Measurements from ENCODE around the gene SLC25A29.
"Not testable (repeated sequence)": the region's sequence is repeated elsewhere in the genome, so short reads cannot be mapped to it uniquely, and the experiment has no call there.

SLC25A29 gene

GRCh38 chr14:100294213-100294962 is 11.9 kb downstream of the SLC25A29 start:
- in situ Hi-C loops (cut with MboI; ENCODE audit: low sequenced_read_pairs): no loop called here

GRCh38 chr14:100293497-100294212 is 12.6 kb downstream of the SLC25A29 start:
- in situ Hi-C loops (cut with MboI; ENCODE audit: low sequenced_read_pairs): no loop called here

DNA sequence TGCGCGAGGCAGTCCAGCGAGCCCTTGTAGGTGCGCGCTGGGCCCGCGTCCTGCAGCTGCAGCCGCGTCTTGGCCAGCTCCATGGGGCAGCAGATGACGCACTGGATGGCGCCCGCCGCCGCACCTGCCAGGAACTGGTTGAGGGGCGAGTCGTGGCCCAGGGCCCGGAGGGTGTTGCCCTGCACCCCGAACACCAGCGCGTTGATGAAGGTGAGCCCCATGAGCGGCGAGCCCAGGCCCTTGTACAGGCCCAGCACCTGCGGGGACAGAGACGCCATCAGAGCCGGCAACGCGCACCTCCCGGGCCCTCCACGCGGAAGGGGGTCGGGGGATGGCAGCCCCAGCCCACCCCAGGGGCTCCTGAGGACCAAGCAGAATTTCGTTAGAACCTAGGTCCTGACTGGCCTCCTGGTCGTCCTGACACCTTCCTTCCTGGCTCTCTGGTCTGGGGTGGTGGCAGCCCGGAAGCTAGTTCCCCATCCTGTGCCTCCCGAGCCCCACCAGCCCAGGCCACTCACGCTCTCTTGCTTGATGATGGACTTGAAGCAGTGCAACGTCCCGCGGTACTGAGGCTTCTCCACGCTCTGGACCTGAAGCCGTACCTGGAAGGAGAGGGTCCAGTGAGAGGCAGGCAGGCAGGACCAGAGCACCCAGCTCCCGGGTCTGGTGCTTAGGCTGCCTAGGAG is 13.3 kb downstream of the SLC25A29 start:
- in situ Hi-C loops (cut with MboI; ENCODE audit: low sequenced_read_pairs): no loop called here

- in situ Hi-C loops (cut with MboI; ENCODE audit: low sequenced_read_pairs): no loop called here
These were observed 13.9 kb downstream of the SLC25A29 start for GRCh38 chr14:100292301-100292775.

GRCh38 chr14:100291305-100292075 is 14.8 kb downstream of the SLC25A29 start:
- in situ Hi-C loops (cut with MboI; ENCODE audit: low sequenced_read_pairs): no loop called here

DNA sequence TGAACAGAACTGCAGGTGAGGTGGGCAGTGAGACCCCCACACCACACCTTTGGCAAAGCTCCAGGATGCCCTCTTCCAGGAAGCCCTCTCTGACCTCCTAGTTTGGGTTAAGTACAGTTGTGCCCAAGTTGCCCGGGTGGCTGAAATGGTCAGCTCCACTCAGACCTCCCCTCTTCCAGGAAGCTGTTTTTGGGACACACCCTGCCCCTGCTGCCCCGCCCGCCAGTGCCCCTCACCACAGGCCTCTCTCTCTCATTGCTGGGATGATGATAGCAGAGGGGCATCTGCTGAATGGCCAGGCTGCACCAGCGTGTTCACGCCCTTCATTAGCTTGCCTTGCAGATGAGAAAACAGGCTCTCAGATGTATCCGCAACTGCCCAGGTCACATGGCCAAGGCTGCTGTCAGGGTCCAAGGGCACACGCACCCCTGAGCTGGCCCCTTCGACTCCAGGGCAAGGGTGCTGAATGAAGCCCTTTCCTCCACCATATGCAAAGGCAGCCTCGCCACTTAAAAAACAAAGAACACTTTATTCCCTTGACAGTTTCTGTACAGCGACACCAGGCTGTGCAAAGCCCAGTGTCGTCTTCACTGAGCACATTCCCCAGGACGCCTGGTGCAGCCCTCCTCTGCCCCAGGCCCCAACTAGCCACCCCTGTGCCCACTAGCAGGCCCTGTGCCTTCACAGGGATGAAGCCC is 15.5 kb downstream of the SLC25A29 start:
- in situ Hi-C loops (cut with MboI; ENCODE audit: low sequenced_read_pairs): no loop called here

- in situ Hi-C loops (cut with MboI; ENCODE audit: low sequenced_read_pairs): no loop called here
These were observed 16.2 kb downstream of the SLC25A29 start for GRCh38 chr14:100289916-100290606.

- in situ Hi-C loops (cut with MboI; ENCODE audit: low sequenced_read_pairs): no loop called here
These were observed 17.7 kb downstream of the SLC25A29 start for GRCh38 chr14:100288382-100289185.

DNA sequence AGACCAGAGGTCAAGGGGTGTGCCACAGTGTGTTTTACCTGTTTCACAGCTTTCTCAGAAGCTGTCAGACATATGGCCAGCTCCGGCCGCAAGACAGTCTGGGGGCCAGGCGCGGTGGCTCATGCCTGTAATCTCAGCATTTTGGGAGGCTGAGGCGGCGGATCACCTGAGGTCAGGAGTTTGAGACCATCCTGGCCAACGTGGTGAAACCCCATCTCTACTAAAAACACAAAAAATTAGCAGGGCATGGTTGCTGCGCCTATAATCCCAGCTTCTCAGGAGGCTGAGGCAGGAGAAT is 18.3 kb downstream of the SLC25A29 start:
- in situ Hi-C loops (cut with MboI; ENCODE audit: low sequenced_read_pairs): not testable (repeated sequence)

DNA sequence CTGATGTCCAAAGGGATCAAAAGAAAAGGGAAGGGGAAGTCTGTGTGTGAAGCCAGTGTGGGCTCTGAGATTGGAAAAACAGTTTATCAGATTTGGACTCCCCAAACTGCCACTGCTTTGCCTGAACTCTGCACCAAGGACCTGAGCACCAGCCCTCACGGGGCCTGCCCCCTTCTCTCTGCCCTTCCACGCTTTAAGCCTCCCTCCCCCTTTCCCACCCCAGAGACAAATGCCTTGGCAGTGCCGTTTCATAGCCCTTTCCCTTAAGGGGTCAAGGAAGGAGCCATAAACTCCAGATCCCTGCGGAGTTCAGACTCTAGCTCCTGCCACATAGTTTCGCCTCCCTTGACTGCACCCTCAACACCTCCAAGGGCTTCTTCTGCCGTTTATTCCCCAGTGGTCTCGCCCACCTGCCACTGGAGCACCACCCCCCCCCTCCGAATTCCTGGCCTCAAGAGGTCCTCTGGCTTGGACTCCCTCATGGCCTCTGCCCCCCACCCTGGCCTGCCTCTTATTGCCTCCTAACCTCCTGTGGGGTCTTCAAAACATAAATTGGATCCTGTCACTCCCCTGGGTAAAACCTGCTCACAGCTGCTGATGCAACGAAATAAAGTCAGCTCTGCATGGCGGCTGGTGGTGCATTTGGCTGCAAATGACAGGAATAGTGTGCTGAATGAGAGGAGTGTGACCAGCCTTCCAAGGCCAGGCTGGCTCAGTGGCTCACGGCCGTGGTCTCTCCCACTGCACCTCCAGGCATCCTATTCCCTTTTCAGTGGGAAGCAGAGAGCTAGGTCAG is 18.8 kb downstream of the SLC25A29 start:
- in situ Hi-C loops (cut with MboI; ENCODE audit: low sequenced_read_pairs): no loop called here

DNA sequence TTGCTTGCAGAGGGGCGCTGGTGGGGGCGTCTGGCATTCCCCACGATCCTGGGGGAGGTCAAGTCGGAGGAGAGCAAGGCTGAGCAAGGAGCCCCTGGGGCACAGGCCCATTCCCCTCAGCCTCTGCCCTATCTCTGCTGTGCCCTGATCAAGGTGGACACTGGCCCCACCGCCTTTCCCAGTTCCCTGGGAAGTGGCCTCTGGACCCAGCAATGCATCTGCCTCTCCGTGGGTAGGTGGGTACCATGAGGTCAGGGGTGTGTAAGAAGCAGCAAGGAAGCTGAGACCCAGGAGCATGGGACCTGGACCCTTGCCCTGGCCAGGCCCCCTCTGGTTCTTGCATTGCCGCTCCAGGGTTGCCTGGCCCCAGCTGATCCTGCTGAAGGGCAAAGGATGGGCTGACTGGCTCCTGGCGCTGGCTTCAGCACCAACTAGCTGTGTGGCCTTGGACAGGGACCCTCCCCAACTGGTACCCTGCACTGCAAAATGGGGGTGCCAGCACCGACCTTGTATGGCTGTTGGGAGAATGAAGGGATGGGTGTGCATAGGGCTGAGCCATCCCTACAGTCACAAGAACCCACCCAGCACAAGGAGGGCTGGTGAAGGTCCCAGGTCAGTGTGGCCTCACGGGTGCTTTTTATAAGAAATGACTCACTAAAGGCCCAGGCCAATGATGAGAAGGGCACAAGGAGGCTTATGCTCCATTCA is 19.6 kb downstream of the SLC25A29 start:
- in situ Hi-C loops (cut with MboI; ENCODE audit: low sequenced_read_pairs): no loop called here

GRCh38 chr14:100285913-100286400 is 20.3 kb downstream of the SLC25A29 start:
- in situ Hi-C loops (cut with MboI; ENCODE audit: low sequenced_read_pairs): no loop called here

- in situ Hi-C loops (cut with MboI; ENCODE audit: low sequenced_read_pairs): no loop called here
These were observed 21.0 kb downstream of the SLC25A29 start for GRCh38 chr14:100285021-100285912.

GRCh38 chr14:100283984-100284881 is 22.0 kb downstream of the SLC25A29 start:
- in situ Hi-C loops (cut with MboI; ENCODE audit: low sequenced_read_pairs): no loop called here

GRCh38 chr14:100283436-100283835 is 22.8 kb downstream of the SLC25A29 start:
- in situ Hi-C loops (cut with MboI; ENCODE audit: low sequenced_read_pairs): not testable (repeated sequence)

Data from HL-60/S4 treated with phorbol 12-myristate 13-acetate at 8.2 ng/mL for 4 days and 3 days (cell line).